WTC11 (cell line): ENCODE data around the gene MYH10.

Source experiments
- CTCF ChIP-seq: fragments of 200-600 bp; IDR thresholded peaks from 2 replicates; pipeline ENCODE4 v1.8.0; 2022; ENCODE audit warnings: antibody characterized with exemption
- E2F5 ChIP-seq: sonication (generic); formaldehyde crosslinking; IDR thresholded peaks from 2 replicates; pipeline ENCODE4 v1.8.1; 2022; ENCODE audit warnings: mild to moderate bottlenecking, moderate library complexity, missing genetic modification reagents
- FOXP1 ChIP-seq: sonication (generic); formaldehyde crosslinking; IDR thresholded peaks from 2 replicates; pipeline ENCODE4 v1.8.0; 2022; ENCODE audit warnings: missing genetic modification reagents, mild to moderate bottlenecking, moderate library complexity, borderline replicate concordance
- JUN ChIP-seq: sonication (generic); formaldehyde crosslinking; IDR thresholded peaks from 2 replicates; pipeline ENCODE4 v1.8.0; 2023; ENCODE audit warnings: mild to moderate bottlenecking, missing genetic modification reagents
- MAX ChIP-seq: sonication (generic); formaldehyde crosslinking; IDR thresholded peaks from 2 replicates; pipeline ENCODE4 v1.8.0; 2022; ENCODE audit warnings: mild to moderate bottlenecking, missing genetic modification reagents
- NFATC4 ChIP-seq: fragments of 250-450 bp; sonication (Bioruptor Pico); IDR thresholded peaks from 2 replicates; pipeline ENCODE4 v1.9.0; 2021; ENCODE audit warnings: mild to moderate bottlenecking
- NR1H2 ChIP-seq: sonication (generic); formaldehyde crosslinking; IDR thresholded peaks from 2 replicates; pipeline ENCODE4 v1.9.0; 2021; ENCODE audit warnings: mild to moderate bottlenecking, moderate library complexity, missing genetic modification reagents
- TP53 ChIP-seq: sonication (generic); formaldehyde crosslinking; IDR thresholded peaks from 2 replicates; pipeline ENCODE4 v1.8.1; 2023; ENCODE audit warnings: mild to moderate bottlenecking, missing genetic modification reagents
- ZNF138 ChIP-seq: sonication (generic); formaldehyde crosslinking; conservative IDR thresholded peaks from 2 replicates; pipeline ENCODE4 v1.8.1; 2022; ENCODE audit warnings: mild to moderate bottlenecking, moderate library complexity, missing genetic modification reagents

- TF ChIP-seq ZNF138 (CRISPR knock-in tag) (no peak), FOXP1 (no peak), CTCF (no peak), MAX (CRISPR knock-in tag) (no peak), NR1H2 (CRISPR knock-in tag) (no peak), TP53 (CRISPR knock-in tag) (no peak), NFATC4 (CRISPR knock-in tag) (no peak), JUN (no peak), E2F5 (CRISPR knock-in tag) (no peak)
Measured at GRCh38 chr17:8479431-8479947, 151.0 kb downstream of the MYH10 start.
